ENCODE measurements around the gene FNDC3B. TPM values are rescaled to one million over a fixed set of nuclear protein-coding genes. Genes with fewer than 3 reads are reported as not detected.
"Not testable (repeated sequence)": the region's sequence is repeated elsewhere in the genome, so short reads cannot be mapped to it uniquely, and the experiment has no call there.

The FNDC3B gene
- 65.4 TPM for polyA plus RNA-seq (2013, experiment 1 of 2)
- polyA plus RNA-seq (2013, experiment 2 of 2) = 55.8 TPM

DNA sequence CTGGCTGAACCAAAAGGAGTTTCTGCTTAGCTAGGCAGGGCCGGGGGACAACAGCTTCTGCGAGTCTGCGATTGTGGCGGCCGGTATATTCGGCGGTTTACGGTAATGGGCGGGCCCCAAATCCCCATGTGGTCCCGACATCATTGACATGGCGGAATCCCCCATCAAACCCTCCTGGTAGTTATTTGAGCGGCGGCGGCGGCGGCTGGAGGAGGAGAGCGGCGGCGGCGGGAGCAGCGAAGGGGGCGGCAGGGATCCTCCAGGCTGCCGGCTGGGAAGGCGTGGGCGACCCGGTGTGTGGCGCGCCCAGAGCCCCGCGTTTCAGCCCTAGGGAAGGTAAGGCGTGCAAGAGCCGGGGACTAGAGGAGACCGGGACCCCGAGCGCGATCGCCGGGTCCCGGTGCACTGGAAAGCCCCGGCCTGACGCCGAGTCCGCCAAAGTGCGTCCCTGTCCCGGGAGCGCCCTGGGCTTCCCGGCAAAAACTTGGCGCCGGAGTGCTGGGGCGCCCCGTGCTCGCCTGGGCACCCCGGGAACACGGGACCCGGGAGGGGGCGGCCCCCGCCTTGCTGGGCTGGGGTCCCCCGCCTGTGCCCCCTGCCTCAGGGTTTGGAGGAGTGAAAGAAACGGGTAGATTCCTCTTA lies at the start of gene FNDC3B:
TSS of gene FNDC3B (plus strand) at position 143 of the 642 bp plus-strand sequence. CDS start 72,902 bp downstream, outside the sequence.
- H3K36me3 ChIP-seq (ENCODE audit: control insufficient read depth, insufficient read depth, low read length) = peaks cover 8% of the 10 kb centered on the region
- peaks cover 20% of the 10 kb centered on the region for H3K4me1 ChIP-seq (ENCODE audit: control insufficient read depth, insufficient read depth, low read length, poor library complexity, severe bottlenecking)
- peak within 1 kb of the TSS; percentile 98 for H3K27ac ChIP-seq (ENCODE audit: low read depth, low read length, severe bottlenecking)
- WGBS, 2 experiments (ENCODE audit: insufficient coverage in 2 of 2) = 0 to 1% methylated on average over 45 to 52 of the region's 59 CpGs
- peak within 1 kb of the TSS; percentile 98 for H3K4me3 ChIP-seq (ENCODE audit: extremely low read depth, insufficient read depth, low read length, poor library complexity, severe bottlenecking)
- no peaks in the 10 kb centered on the region for H3K9me3 ChIP-seq (ENCODE audit: control insufficient read depth, low read length)

GRCh38 chr3:171990239-171990638 lies 49.1 kb upstream of the FNDC3B start:
- WGBS, 2 experiments (ENCODE audit: insufficient coverage in 2 of 2) = 78 to 89% methylated on average over 2 to 3 of the region's 3 CpGs
- H3K27ac ChIP-seq (ENCODE audit: low read depth, low read length, severe bottlenecking); H3K9me3 ChIP-seq (ENCODE audit: control insufficient read depth, low read length); H3K4me1 ChIP-seq (ENCODE audit: control insufficient read depth, insufficient read depth, low read length, poor library complexity, severe bottlenecking); H3K36me3 ChIP-seq (ENCODE audit: control insufficient read depth, insufficient read depth, low read length); H3K4me3 ChIP-seq (ENCODE audit: extremely low read depth, insufficient read depth, low read length, poor library complexity, severe bottlenecking): not testable (repeated sequence)

DNA sequence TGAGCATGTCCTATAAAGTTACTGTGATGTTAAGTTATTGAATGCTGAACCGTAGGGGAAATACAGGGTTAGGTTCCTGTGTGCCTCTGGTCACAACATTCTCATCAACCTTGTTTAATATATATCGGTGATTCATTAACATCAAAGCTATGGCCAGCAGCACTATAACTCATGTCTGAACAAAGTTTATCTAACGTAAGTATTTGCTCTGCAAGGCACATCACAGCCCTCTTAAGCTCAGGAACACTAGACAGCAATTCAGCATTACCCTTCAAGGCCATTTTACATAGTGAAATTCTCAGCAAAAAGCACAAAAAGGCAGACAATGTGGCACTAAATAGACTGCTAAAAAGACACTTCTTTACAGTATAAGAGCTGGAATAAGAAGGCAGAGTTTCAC lies 48.2 kb upstream of the FNDC3B start:
- Histone ChIP-seq H3K4me1 (ENCODE audit: control insufficient read depth, insufficient read depth, low read length, poor library complexity, severe bottlenecking) (no peaks in the 10 kb centered on the region), H3K27ac (ENCODE audit: low read depth, low read length, severe bottlenecking) (no peak overlapping the region), H3K36me3 (ENCODE audit: control insufficient read depth, insufficient read depth, low read length) (no peaks in the 10 kb centered on the region), H3K4me3 (ENCODE audit: extremely low read depth, insufficient read depth, low read length, poor library complexity, severe bottlenecking) (no peak overlapping the region), H3K9me3 (ENCODE audit: control insufficient read depth, low read length) (no peaks in the 10 kb centered on the region)
- WGBS, 2 experiments (ENCODE audit: insufficient coverage in 2 of 2) = 100% methylated on average over 2 of the region's 3 CpGs

DNA sequence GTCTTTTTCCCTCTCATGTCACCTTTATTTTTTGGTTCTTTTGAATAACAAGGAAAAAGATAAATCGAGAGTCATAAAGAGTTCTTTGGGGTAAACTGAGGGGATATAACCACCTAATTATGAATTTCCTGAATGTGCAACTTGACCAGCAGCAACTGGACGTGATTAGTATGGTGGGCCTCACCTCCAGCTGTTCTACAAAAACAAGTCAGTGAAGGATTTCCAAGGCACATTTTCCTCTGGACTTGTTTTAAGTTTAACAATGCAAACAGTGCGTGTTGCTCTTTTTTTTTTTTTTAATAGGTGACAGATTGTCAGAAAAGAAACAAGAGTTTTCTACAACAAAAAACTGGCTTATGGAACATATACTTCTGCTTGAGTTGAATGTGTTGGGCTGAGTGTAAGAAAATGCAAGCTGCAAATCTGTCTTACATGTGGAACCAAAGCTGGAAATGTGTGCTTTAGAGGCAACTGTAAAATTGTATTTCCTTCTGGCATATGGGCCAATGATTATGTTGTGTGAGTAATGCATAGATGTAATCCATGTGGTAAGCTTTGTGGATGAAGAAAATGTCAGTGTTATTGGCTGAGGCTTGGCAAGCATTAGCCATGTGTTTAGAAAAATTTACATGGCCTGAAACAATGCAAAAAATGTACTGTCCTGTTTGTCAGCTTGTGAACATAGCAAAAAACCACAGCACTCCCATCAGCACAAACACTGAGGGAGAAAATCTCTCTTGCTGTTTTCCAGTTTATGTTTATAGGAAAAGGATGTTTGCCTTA lies 44.5 kb upstream of the FNDC3B start:
- H3K36me3 ChIP-seq (ENCODE audit: control insufficient read depth, insufficient read depth, low read length) = no peaks in the 10 kb centered on the region
- 73 to 100% methylated on average over 1 of the region's 3 CpGs for WGBS, 2 experiments (ENCODE audit: insufficient coverage in 2 of 2)
- no peaks in the 10 kb centered on the region for H3K4me1 ChIP-seq (ENCODE audit: control insufficient read depth, insufficient read depth, low read length, poor library complexity, severe bottlenecking)
- no peak overlapping the region for H3K27ac ChIP-seq (ENCODE audit: low read depth, low read length, severe bottlenecking)
- no peak overlapping the region for H3K4me3 ChIP-seq (ENCODE audit: extremely low read depth, insufficient read depth, low read length, poor library complexity, severe bottlenecking)
- peaks cover 3% of the 10 kb centered on the region for H3K9me3 ChIP-seq (ENCODE audit: control insufficient read depth, low read length)

- Histone ChIP-seq H3K9me3 (ENCODE audit: control insufficient read depth, low read length) (peaks cover 3% of the 10 kb centered on the region), H3K4me1 (ENCODE audit: control insufficient read depth, insufficient read depth, low read length, poor library complexity, severe bottlenecking) (no peaks in the 10 kb centered on the region), H3K36me3 (ENCODE audit: control insufficient read depth, insufficient read depth, low read length) (no peaks in the 10 kb centered on the region), H3K27ac (ENCODE audit: low read depth, low read length, severe bottlenecking) (no peak overlapping the region), H3K4me3 (ENCODE audit: extremely low read depth, insufficient read depth, low read length, poor library complexity, severe bottlenecking) (no peak overlapping the region)
Measured at GRCh38 chr3:171995486-171995885, 43.9 kb upstream of the FNDC3B start.

DNA sequence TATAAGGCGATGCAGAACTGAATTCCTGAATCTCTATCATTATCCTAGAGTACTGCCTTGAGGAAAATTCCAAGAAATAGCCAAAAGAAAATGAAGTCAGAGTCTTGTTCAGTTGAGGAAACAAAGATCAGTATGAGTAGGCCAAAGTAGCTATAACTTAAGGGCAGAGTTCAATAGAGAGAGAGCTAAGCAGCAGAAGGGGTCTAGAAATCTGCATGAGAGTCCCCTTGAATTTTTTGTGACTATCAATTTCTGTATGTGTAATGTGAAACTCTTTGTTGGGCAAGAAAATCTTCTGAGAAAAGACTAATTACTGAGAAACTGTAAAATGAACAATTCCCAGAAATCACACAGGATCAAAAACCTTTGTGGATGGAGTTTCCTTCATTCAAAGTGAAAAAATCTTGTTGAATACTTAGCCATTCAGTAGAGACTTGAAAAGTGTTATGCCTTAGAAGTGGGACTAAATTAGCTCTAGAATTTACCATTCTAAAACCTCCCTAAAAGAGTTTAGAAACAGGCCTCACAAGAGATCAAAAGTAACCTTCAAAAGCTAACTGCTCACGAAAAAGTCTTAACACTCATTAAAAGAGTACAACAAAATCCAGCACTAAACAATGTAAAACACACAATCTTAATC lies 43.1 kb upstream of the FNDC3B start:
- 91 to 100% methylated on average over 1 to 2 of the region's 2 CpGs for WGBS, 2 experiments (ENCODE audit: insufficient coverage in 2 of 2)

DNA sequence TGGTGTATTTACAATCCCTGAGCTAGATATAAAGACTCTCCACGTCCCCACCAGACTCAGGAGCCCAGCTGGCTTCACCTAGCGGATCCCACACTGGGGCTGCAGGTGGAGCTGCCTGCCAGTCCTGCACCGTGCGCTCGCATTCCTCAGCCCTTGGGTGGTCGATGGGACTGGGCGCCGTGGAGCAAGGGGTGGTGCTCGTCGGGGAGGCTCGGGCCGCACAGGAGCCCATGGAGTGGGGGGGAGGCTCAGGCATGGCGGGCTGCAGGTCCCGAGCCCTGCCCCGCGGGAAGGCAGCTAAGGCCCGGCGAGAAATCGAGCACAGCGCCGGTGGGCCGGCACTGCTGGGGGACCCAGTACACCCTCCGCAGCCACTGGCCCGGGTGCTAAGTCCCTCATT lies 40.6 kb upstream of the FNDC3B start:
- 97% methylated on average over 7 of the region's 24 CpGs; no CpG with 5 or more reads in 1 of the 2 experiments for WGBS, 2 experiments (ENCODE audit: insufficient coverage in 2 of 2)
- H3K27ac ChIP-seq (ENCODE audit: low read depth, low read length, severe bottlenecking); H3K36me3 ChIP-seq (ENCODE audit: control insufficient read depth, insufficient read depth, low read length); H3K4me1 ChIP-seq (ENCODE audit: control insufficient read depth, insufficient read depth, low read length, poor library complexity, severe bottlenecking); H3K9me3 ChIP-seq (ENCODE audit: control insufficient read depth, low read length); H3K4me3 ChIP-seq (ENCODE audit: extremely low read depth, insufficient read depth, low read length, poor library complexity, severe bottlenecking): not testable (repeated sequence)

More for the DNA sequence above, 43.1 kb upstream of the FNDC3B start:
- H3K27ac ChIP-seq (ENCODE audit: low read depth, low read length, severe bottlenecking) = no peak overlapping the region
- H3K36me3 ChIP-seq (ENCODE audit: control insufficient read depth, insufficient read depth, low read length) = no peaks in the 10 kb centered on the region
- no peak overlapping the region for H3K4me3 ChIP-seq (ENCODE audit: extremely low read depth, insufficient read depth, low read length, poor library complexity, severe bottlenecking)
- H3K9me3 ChIP-seq (ENCODE audit: control insufficient read depth, low read length) = peaks cover 3% of the 10 kb centered on the region
- H3K4me1 ChIP-seq (ENCODE audit: control insufficient read depth, insufficient read depth, low read length, poor library complexity, severe bottlenecking) = no peaks in the 10 kb centered on the region

DNA sequence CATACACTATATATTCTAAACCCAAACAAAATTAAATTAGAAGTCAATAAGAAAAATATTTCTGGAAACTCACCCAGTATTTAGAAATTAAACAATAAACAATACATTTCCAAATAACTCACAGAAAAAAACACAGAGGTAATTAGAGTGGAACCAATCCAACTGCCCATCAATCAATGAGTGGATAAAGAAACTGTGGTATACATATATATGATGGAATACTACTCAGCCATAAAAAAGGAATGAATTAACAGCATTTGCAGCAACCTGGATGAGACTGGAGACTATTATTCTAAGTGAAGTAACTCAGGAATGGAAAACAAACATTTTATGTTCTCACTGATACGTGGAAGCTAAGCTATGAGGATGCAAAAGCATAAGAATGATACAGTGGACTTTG lies 37.8 kb upstream of the FNDC3B start:
- H3K36me3 ChIP-seq (ENCODE audit: control insufficient read depth, insufficient read depth, low read length) = not testable (repeated sequence)

DNA sequence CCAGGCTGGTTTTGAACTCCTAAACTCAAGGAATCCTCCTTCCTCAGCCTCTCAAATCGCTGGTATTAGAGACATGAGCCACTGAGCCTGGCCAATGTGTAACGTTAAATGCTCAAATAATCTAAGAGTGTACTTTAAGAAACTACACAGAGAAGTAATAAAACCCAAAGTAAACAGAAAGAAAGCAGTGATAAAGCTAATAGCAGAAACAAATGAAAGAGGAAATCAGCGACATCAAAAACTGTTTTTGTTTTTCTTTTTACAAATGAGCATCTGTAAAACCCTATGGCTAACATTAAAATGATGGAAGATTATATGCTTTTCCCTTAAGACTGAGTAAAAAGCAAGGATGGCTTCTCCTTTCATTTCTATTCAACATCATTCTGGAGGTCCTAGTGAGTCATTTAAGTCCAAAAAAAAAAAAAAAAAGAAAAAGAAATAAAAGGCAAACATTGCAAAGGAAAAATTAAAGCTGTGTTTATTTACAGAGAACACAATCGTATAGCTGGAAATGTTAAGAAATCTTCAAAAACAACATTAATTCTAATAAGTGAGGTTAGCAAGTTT lies 36.8 kb upstream of the FNDC3B start:
- Histone ChIP-seq H3K36me3 (ENCODE audit: control insufficient read depth, insufficient read depth, low read length) (no peaks in the 10 kb centered on the region), H3K9me3 (ENCODE audit: control insufficient read depth, low read length) (no peaks in the 10 kb centered on the region), H3K27ac (ENCODE audit: low read depth, low read length, severe bottlenecking) (no peak overlapping the region), H3K4me3 (ENCODE audit: extremely low read depth, insufficient read depth, low read length, poor library complexity, severe bottlenecking) (no peak overlapping the region), H3K4me1 (ENCODE audit: control insufficient read depth, insufficient read depth, low read length, poor library complexity, severe bottlenecking) (no peaks in the 10 kb centered on the region)
- WGBS, 2 experiments (ENCODE audit: insufficient coverage in 2 of 2) = no CpG with 5 or more reads among the region's 4 CpGs

More for the DNA sequence above, 37.8 kb upstream of the FNDC3B start:
- 80 to 100% methylated on average over 1 of the region's 1 CpG for WGBS, 2 experiments (ENCODE audit: insufficient coverage in 2 of 2)
- not testable (repeated sequence) for H3K4me1 ChIP-seq (ENCODE audit: control insufficient read depth, insufficient read depth, low read length, poor library complexity, severe bottlenecking); H3K9me3 ChIP-seq (ENCODE audit: control insufficient read depth, low read length); H3K27ac ChIP-seq (ENCODE audit: low read depth, low read length, severe bottlenecking); H3K4me3 ChIP-seq (ENCODE audit: extremely low read depth, insufficient read depth, low read length, poor library complexity, severe bottlenecking)

GRCh38 chr3:172003146-172003545 lies 36.2 kb upstream of the FNDC3B start:
- H3K9me3 ChIP-seq (ENCODE audit: control insufficient read depth, low read length) = no peaks in the 10 kb centered on the region
- no peak overlapping the region for H3K4me3 ChIP-seq (ENCODE audit: extremely low read depth, insufficient read depth, low read length, poor library complexity, severe bottlenecking)
- no peaks in the 10 kb centered on the region for H3K36me3 ChIP-seq (ENCODE audit: control insufficient read depth, insufficient read depth, low read length)
- 80 to 88% methylated on average over 1 to 6 of the region's 6 CpGs for WGBS, 2 experiments (ENCODE audit: insufficient coverage in 2 of 2)
- no peak overlapping the region for H3K27ac ChIP-seq (ENCODE audit: low read depth, low read length, severe bottlenecking)
- no peaks in the 10 kb centered on the region for H3K4me1 ChIP-seq (ENCODE audit: control insufficient read depth, insufficient read depth, low read length, poor library complexity, severe bottlenecking)
